ENCODE results near the gene EFHC1. TPM values are rescaled to one million over a fixed set of nuclear protein-coding genes. Genes with fewer than 3 reads are reported as not detected.
"Not testable (repeated sequence)": the region's sequence is repeated elsewhere in the genome, so short reads cannot be mapped to it uniquely, and the experiment has no call there.

Gene EFHC1
- total and polyA plus RNA-seq, 2 donors = 27.8 to 75.6 TPM

- peaks cover 0 to 3% of the 10 kb centered on the region in 2 donors for H3K9me3 ChIP-seq (ENCODE audit: control insufficient read depth in 2 of 2, insufficient read depth in 1 of 2, low read length in 1 of 2)
- no peak overlapping the region for H3K4me3 ChIP-seq (ENCODE audit: low read length in 2 of 2)
- no peaks in the 10 kb centered on the region for H3K36me3 ChIP-seq (ENCODE audit: control insufficient read depth in 2 of 2, insufficient read depth in 2 of 2, low read length in 1 of 2)
- H3K27ac ChIP-seq (ENCODE audit: low read depth in 1 of 2, low read length in 1 of 2) = no peak overlapping the region
- no peaks in the 10 kb centered on the region for H3K27me3 ChIP-seq (ENCODE audit: control insufficient read depth in 2 of 2, insufficient read depth in 1 of 2, low read length in 1 of 2)
- 100% methylated on average over 2 of the region's 2 CpGs for WGBS
- no peak for DNase-seq (ENCODE audit: low read depth in 6 of 9, low spot score in 9 of 9)
- H3K4me1 ChIP-seq (ENCODE audit: control insufficient read depth in 2 of 2, insufficient read depth in 2 of 2, low read length in 2 of 2) = no peaks in the 10 kb centered on the region
Observed at GRCh38 chr6:52454556-52454955, 34.4 kb downstream of the EFHC1 start.

DNA sequence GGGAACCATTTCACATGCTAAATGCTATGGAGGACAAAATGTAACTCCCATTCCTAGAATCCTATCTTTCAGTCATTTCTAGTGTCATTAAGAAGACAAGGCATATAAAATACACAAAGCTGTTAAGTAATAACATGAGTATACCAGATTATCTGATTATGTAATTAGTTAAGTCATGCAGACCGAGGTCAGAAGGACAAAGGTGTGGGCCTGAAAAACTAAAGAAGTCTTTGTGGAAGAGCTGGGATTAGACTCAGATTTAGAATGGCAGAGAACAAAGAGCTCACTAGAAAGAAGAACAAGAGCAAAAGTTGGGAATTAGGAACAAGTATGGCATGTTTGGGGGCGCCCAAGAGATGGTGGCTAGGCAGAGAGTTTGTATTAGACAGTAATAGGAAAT lies 37.0 kb downstream of the EFHC1 start:
- H3K27ac ChIP-seq (ENCODE audit: low read depth in 1 of 2, low read length in 1 of 2) = no peak overlapping the region
- H3K4me1 ChIP-seq (ENCODE audit: control insufficient read depth in 2 of 2, insufficient read depth in 2 of 2, low read length in 2 of 2) = no peaks in the 10 kb centered on the region
- H3K36me3 ChIP-seq (ENCODE audit: control insufficient read depth in 2 of 2, insufficient read depth in 2 of 2, low read length in 1 of 2) = no peaks in the 10 kb centered on the region
- H3K9me3 ChIP-seq (ENCODE audit: control insufficient read depth in 2 of 2, insufficient read depth in 1 of 2, low read length in 1 of 2) = no peaks in the 10 kb centered on the region
- WGBS = 97% methylated on average over 2 of the region's 2 CpGs
- H3K27me3 ChIP-seq (ENCODE audit: control insufficient read depth in 2 of 2, insufficient read depth in 1 of 2, low read length in 1 of 2) = no peaks in the 10 kb centered on the region
- no peak for DNase-seq (ENCODE audit: low read depth in 6 of 9, low spot score in 9 of 9)
- no peak overlapping the region for H3K4me3 ChIP-seq (ENCODE audit: low read length in 2 of 2)

DNA sequence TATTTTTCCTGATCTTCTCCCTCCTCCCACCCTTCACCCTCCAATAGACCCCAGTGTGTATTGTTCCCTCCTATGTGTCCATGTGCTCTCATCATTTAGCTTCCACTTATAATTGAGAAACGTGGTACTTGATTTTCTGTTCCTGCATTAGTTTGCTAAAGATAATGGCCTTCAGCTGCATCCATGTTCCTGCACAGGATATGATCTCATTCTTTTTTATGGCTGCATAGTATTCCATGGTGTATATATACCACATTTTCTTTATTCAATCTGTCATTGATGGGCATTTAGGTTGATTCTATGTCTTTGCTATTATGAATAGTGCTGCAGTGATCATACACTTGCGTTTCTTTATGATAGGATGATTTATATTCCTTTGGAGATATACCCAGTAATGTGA lies 41.1 kb downstream of the EFHC1 start:
- 97% methylated on average over 2 of the region's 2 CpGs for WGBS
- not testable (repeated sequence) for H3K4me1 ChIP-seq (ENCODE audit: control insufficient read depth in 2 of 2, insufficient read depth in 2 of 2, low read length in 2 of 2); H3K36me3 ChIP-seq (ENCODE audit: control insufficient read depth in 2 of 2, insufficient read depth in 2 of 2, low read length in 1 of 2); H3K9me3 ChIP-seq (ENCODE audit: control insufficient read depth in 2 of 2, insufficient read depth in 1 of 2, low read length in 1 of 2); H3K27me3 ChIP-seq (ENCODE audit: control insufficient read depth in 2 of 2, insufficient read depth in 1 of 2, low read length in 1 of 2); H3K4me3 ChIP-seq (ENCODE audit: low read length in 2 of 2); DNase-seq (ENCODE audit: low read depth in 6 of 9, low spot score in 9 of 9); H3K27ac ChIP-seq (ENCODE audit: low read depth in 1 of 2, low read length in 1 of 2)

- no peaks in the 10 kb centered on the region for H3K9me3 ChIP-seq (ENCODE audit: control insufficient read depth in 2 of 2, insufficient read depth in 1 of 2, low read length in 1 of 2)
- no peaks in the 10 kb centered on the region for H3K27me3 ChIP-seq (ENCODE audit: control insufficient read depth in 2 of 2, insufficient read depth in 1 of 2, low read length in 1 of 2)
- 97% methylated on average over 4 of the region's 4 CpGs for WGBS
- no peaks in the 10 kb centered on the region for H3K4me1 ChIP-seq (ENCODE audit: control insufficient read depth in 2 of 2, insufficient read depth in 2 of 2, low read length in 2 of 2)
- no peaks in the 10 kb centered on the region for H3K36me3 ChIP-seq (ENCODE audit: control insufficient read depth in 2 of 2, insufficient read depth in 2 of 2, low read length in 1 of 2)
- no peak overlapping the region for H3K4me3 ChIP-seq (ENCODE audit: low read length in 2 of 2)
- no peak overlapping the region for H3K27ac ChIP-seq (ENCODE audit: low read depth in 1 of 2, low read length in 1 of 2)
- DNase-seq (ENCODE audit: low read depth in 6 of 9, low spot score in 9 of 9) = no peak
Observed at GRCh38 chr6:52474173-52474572, 54.0 kb downstream of the EFHC1 start.

DNA sequence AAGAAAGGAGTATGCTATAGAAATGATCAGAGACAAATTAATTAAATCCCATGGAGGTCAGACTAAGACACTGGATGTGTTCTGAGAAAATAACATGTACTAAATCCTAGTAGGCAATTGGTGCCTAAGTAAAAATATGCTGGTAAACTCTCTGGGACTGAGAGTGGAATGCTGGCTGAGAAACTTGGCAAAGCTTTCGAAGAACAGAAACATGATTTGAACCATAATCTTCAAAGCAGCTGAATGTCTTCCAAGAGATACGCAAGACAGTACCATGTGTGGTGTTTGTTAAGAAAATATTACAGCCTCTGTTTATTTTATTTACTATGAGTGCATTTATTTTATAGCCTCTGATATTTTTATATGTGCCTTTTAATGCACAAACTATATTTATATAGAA lies 55.2 kb downstream of the EFHC1 start:
- no peak overlapping the region for H3K27ac ChIP-seq (ENCODE audit: low read depth in 1 of 2, low read length in 1 of 2)
- H3K4me1 ChIP-seq (ENCODE audit: control insufficient read depth in 2 of 2, insufficient read depth in 2 of 2, low read length in 2 of 2) = no peaks in the 10 kb centered on the region
- WGBS = 97% methylated on average over 2 of the region's 2 CpGs
- H3K4me3 ChIP-seq (ENCODE audit: low read length in 2 of 2) = no peak overlapping the region
- no peaks in the 10 kb centered on the region for H3K36me3 ChIP-seq (ENCODE audit: control insufficient read depth in 2 of 2, insufficient read depth in 2 of 2, low read length in 1 of 2)
- no peaks in the 10 kb centered on the region for H3K9me3 ChIP-seq (ENCODE audit: control insufficient read depth in 2 of 2, insufficient read depth in 1 of 2, low read length in 1 of 2)
- DNase-seq (ENCODE audit: low read depth in 6 of 9, low spot score in 9 of 9) = no peak
- H3K27me3 ChIP-seq (ENCODE audit: control insufficient read depth in 2 of 2, insufficient read depth in 1 of 2, low read length in 1 of 2) = no peaks in the 10 kb centered on the region

DNA sequence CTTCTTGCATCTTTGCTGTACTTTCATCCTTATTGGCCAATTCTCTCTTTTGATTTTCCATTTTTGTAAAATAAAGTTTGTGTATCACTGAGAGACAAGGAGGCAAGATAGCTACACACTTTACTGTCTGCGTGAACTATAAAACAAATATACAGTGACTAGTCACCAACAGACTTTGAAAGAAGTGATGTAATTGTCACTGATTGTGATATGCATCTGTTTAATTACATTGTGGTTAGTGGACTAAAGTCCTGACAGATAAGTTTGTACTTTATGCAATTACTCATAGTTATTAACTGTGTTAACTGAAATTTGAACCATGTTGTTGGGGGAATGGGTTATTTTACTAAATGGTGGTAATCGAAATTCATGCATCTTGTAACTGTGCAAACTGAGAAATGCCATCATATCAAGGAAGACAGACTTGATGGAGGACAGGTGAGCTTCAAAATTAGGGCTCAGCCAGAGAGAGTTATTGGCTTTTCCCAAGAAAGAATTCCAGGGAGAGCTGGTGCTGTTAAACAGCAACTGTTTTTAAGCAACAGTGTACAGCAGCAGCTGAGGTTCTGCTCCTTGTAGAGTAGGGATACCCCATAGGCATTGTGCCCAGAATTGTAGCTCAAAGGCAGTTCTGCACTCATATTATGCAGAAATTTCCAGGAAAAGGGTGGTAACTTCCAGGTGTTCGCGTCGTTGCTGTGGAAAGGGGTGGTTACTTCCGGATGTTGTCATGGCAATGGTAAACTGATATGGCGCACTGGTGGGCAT lies 62.9 kb downstream of the EFHC1 start:
- H3K4me1 ChIP-seq (ENCODE audit: control insufficient read depth in 2 of 2, insufficient read depth in 2 of 2, low read length in 2 of 2) = no peaks in the 10 kb centered on the region
- H3K27me3 ChIP-seq (ENCODE audit: control insufficient read depth in 2 of 2, insufficient read depth in 1 of 2, low read length in 1 of 2) = no peaks in the 10 kb centered on the region
- no peaks in the 10 kb centered on the region for H3K9me3 ChIP-seq (ENCODE audit: control insufficient read depth in 2 of 2, insufficient read depth in 1 of 2, low read length in 1 of 2)
- H3K27ac ChIP-seq (ENCODE audit: low read depth in 1 of 2, low read length in 1 of 2) = no peak overlapping the region
- no peak for DNase-seq (ENCODE audit: low read depth in 6 of 9, low spot score in 9 of 9)
- H3K4me3 ChIP-seq (ENCODE audit: low read length in 2 of 2) = no peak overlapping the region
- no peaks in the 10 kb centered on the region for H3K36me3 ChIP-seq (ENCODE audit: control insufficient read depth in 2 of 2, insufficient read depth in 2 of 2, low read length in 1 of 2)
- 98% methylated on average over 7 of the region's 7 CpGs for WGBS

DNA sequence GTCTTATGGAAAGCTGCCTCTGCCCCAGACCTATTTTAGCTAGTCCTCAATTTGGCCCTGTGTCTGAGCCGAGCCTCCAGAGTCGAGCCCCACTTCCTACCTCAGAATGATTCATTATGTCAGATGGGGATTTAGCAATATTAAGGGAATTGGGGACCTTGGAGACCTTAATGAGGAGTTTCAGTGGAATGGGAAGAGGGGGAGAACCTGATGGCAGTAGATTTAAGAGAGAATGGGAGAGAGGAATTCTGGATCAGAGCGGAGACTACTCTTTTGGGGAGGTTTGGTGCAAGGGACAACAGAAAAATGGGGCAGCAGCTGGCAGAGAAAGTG lies 63.5 kb downstream of the EFHC1 start:
- Histone ChIP-seq H3K27ac (ENCODE audit: low read depth in 1 of 2, low read length in 1 of 2) (no peak overlapping the region), H3K4me3 (ENCODE audit: low read length in 2 of 2) (no peak overlapping the region), H3K9me3 (ENCODE audit: control insufficient read depth in 2 of 2, insufficient read depth in 1 of 2, low read length in 1 of 2) (no peaks in the 10 kb centered on the region), H3K27me3 (ENCODE audit: control insufficient read depth in 2 of 2, insufficient read depth in 1 of 2, low read length in 1 of 2) (no peaks in the 10 kb centered on the region), H3K36me3 (ENCODE audit: control insufficient read depth in 2 of 2, insufficient read depth in 2 of 2, low read length in 1 of 2) (no peaks in the 10 kb centered on the region), H3K4me1 (ENCODE audit: control insufficient read depth in 2 of 2, insufficient read depth in 2 of 2, low read length in 2 of 2) (no peaks in the 10 kb centered on the region)
- WGBS = 94% methylated on average over 3 of the region's 3 CpGs
- no peak for DNase-seq (ENCODE audit: low read depth in 6 of 9, low spot score in 9 of 9)

- Histone ChIP-seq H3K4me3 (ENCODE audit: low read length in 2 of 2) (no peak overlapping the region), H3K4me1 (ENCODE audit: control insufficient read depth in 2 of 2, insufficient read depth in 2 of 2, low read length in 2 of 2) (no peaks in the 10 kb centered on the region), H3K36me3 (ENCODE audit: control insufficient read depth in 2 of 2, insufficient read depth in 2 of 2, low read length in 1 of 2) (no peaks in the 10 kb centered on the region), H3K27ac (ENCODE audit: low read depth in 1 of 2, low read length in 1 of 2) (no peak overlapping the region), H3K9me3 (ENCODE audit: control insufficient read depth in 2 of 2, insufficient read depth in 1 of 2, low read length in 1 of 2) (no peaks in the 10 kb centered on the region), H3K27me3 (ENCODE audit: control insufficient read depth in 2 of 2, insufficient read depth in 1 of 2, low read length in 1 of 2) (no peaks in the 10 kb centered on the region)
- WGBS = 65% methylated on average over 5 of the region's 5 CpGs
- DNase-seq (ENCODE audit: low read depth in 6 of 9, low spot score in 9 of 9) = no peak
Observed at GRCh38 chr6:52489881-52490280, 69.7 kb downstream of the EFHC1 start.

DNA sequence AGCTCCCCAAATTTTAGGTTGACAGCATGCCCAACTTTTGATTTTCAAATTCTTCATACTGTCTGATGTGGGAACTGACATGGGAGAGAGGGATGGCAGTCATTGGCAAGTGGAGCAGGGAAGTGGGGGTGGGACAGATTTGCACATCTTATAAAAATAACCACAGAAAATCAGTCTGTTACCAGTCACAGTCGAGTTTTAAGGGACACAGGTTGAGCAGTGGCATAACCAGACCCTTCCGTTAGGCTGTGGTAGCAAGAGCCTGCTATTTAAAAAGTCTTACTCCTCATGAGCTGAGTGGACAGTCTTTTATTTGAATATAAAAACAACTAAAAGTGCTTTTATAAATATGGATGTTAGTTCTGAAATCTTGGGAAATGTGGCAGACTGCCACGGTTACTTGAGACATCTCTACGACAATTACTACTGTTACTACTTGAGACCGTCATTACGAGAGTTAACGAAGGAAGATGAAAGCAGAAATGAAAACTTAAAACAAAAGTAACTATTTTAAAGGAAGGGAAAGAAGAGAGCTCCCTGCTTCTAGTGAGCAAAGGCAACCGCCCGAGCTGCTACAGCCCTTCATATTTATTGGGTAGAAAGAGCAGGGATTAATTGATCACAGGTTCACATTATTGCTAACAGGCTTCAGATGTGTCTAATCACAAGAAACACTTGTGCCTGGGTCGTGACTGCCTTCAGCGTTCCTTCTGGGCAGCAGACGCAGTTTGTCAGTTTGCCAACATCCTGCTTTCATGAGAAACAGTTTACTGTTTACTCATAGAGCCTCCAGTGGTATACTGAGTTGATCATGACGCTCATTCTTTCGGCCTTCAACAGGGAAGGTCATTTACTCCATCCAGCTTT lies 71.3 kb downstream of the EFHC1 start:
- H3K27ac ChIP-seq (ENCODE audit: low read depth in 1 of 2, low read length in 1 of 2) = no peak overlapping the region
- 94% methylated on average over 14 of the region's 14 CpGs for WGBS
- H3K27me3 ChIP-seq (ENCODE audit: control insufficient read depth in 2 of 2, insufficient read depth in 1 of 2, low read length in 1 of 2) = no peaks in the 10 kb centered on the region
- H3K4me1 ChIP-seq (ENCODE audit: control insufficient read depth in 2 of 2, insufficient read depth in 2 of 2, low read length in 2 of 2) = no peaks in the 10 kb centered on the region
- no peak for DNase-seq (ENCODE audit: low read depth in 6 of 9, low spot score in 9 of 9)
- no peaks in the 10 kb centered on the region for H3K9me3 ChIP-seq (ENCODE audit: control insufficient read depth in 2 of 2, insufficient read depth in 1 of 2, low read length in 1 of 2)
- no peaks in the 10 kb centered on the region for H3K36me3 ChIP-seq (ENCODE audit: control insufficient read depth in 2 of 2, insufficient read depth in 2 of 2, low read length in 1 of 2)
- no peak overlapping the region for H3K4me3 ChIP-seq (ENCODE audit: low read length in 2 of 2)

All from thymus (tissue), 11 donors.